GM21367 (cell line): ENCODE results near the gene WDR53.
"Not testable (repeated sequence)": the region's sequence is repeated elsewhere in the genome, so short reads cannot be mapped to it uniquely, and the experiment has no call there.

Experiments used
- ATAC-seq: cut with Tn5 transposase; IDR thresholded peaks from one replicate; pipeline ENCODE4 v1.9.1; 2021; ENCODE audit not compliant: unreplicated experiment

Gene WDR53

DNA sequence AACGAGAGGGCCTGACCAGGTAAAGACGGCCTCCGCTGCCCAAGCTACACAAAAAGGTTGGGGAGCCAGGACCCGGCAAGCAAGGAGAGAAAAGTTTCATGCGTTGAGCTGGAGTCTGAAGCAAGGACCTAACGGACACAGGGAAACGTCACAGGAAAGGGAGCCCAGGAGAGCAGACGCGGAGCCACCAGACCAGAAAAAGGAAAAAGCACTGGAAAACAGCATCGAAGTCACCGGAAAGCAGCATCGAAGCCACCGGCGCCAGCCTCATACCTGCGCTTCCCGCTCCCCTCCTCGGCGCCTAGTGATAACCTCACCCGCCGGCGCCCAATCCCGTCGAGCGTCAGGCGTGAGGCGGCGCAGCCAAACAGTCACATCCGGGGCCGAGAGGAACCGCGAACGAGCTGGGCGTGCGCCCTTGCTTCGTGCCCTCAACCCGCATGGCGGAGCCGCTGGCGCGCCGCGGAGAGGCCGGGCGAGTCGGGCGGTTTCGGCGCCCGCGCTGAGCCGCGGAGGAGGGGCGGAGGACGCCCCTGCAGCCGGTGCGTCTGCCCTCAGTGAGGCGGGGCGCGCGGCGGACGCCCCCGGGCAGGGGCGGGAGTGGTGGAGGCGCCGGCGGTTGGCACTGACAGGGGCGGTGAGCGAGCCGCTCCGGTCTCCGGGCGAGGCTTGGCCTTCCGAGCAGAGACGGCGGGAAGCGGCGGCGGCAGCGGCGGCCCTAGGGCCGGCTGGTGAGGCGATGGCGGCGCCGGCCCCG is at the start of gene WDR53, which contains the start of gene FBXO45:
Gene WDR53, minus strand, starts transcription at position 309 of the 757 bp plus-strand sequence. CDS start 7,079 bp downstream, outside the sequence.
Gene FBXO45, plus strand, starts transcription at position 415 of the 757 bp plus-strand sequence. Its CDS starts 325 bp downstream, at position 740.
- peak; percentile 88 for ATAC-seq

DNA sequence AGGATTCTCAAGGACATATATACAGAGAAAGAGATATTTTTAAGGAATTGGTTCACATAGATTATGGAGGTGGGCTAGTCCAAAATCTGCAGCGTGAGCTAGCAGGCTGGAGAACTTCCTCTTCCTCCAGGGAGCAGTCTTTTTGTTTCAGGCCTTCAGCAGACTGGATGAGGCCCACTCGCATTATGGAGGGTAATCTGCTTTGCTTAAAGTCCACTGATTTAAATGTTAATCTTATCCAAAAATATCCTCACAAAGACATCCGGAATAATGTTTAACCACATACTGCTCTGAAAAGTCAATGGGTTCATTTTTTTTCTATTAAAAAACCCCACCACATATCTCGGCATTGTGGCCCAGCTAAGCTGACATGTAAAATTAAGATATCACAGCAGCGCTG is 48.9 kb upstream of the WDR53 start:
- ATAC-seq: no peak

DNA sequence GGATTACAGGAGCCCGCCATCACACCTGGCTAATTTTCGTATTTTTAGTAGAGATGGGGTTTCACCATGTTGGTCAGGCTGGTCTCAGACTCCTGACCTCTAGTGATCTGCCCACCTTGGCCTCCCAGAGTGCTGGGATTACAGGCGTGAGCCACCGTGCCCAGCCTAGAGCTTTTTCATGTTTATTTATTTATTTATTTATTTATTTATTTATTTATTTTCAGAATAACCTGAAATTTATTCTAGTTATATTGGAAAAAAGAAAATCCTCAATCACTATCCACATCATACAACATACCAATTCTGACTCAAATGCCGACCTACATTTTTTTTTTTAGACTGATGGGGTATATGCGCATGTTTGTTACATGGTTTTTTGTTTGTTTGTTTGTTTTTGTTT is 46.9 kb upstream of the WDR53 start:
- ATAC-seq: not testable (repeated sequence)

DNA sequence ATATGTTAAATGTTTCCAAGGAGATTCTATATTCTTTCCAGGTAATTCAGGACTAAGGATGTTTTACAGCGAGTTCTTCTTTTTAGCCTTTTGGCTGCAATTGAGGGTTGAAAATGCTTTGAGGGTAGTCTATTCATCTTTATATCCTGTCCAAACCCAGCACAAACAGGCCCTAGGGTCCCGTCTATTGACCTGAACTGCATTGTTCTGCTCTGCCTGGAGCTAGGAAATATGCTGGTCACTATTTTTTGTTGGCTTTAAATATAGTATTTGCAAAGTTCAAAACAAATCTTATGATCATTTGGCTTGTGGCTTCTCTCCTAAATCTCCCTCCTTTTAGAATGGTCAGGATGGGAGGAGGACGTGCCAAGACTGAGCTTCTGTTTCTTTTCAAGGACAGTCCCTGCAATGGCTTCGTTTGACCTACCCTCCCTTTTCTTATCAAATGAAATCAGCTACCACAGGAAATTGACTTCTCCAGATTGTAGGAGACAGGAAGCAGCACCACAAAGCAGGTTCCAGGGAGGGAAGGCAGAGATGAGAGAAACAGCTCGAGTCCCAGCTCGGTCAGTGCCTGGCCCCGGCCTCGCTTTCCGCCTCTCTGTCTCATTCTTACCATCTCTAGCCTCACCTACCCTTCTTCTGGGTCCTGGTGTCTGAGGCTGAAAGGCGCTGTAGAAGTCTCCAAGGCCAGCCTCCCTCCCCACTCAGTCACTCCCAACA is 43.6 kb upstream of the WDR53 start:
- no peak for ATAC-seq

DNA sequence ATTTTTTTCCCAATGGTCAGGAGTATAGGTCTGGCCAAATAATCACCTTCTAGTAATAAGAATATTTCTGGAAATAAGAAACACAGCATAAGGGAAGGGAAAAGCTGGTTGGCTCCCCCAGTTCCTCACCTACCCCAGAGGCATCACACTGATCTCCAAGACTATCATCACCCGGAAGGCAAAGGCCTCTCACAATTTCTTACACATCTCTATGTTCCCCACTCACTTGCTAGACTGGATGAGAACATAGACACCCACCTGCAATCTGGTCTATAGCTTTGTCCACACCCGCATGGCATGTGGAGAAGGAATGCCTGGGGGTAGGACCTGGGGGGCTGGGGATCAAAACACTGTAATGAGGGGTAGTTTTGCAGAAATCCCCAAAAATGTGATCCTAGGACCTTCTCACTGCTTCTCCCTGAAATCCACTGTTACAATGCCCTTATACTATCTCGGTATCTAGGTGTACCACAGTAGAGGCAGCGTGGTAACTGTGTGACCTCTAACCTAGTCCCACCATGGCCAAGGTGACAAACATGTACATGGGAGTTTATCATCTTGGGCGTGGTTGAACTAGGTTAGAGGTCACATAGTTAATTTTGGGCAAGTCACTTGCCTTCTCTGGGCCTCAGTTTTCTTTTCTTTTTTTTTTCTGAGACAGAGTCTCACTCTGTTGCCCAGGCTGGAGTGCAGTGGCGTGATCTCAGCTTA is 41.6 kb upstream of the WDR53 start:
- ATAC-seq: no peak

DNA sequence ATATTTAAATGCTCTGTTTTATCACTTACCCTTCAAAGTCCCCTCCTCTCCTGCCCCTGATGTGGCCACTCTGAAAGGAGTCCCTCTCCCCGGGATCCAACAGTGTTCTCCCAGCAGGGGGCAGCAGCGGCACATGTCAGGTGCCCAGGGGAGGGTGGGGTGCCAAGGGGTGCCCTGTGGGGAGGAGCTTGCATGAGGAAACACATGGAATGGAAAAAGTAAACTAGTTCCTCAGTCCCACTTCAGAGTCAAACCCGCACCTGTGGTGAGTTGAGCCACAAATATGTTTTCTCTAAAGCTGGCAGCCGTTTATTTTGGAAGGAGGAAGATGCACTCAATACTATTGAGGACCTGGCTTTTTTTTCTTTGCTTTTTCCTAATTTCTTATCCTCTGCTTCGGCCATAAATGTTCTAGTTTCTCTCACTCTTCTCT is 41.0 kb upstream of the WDR53 start:
- peak; percentile 74 for ATAC-seq

DNA sequence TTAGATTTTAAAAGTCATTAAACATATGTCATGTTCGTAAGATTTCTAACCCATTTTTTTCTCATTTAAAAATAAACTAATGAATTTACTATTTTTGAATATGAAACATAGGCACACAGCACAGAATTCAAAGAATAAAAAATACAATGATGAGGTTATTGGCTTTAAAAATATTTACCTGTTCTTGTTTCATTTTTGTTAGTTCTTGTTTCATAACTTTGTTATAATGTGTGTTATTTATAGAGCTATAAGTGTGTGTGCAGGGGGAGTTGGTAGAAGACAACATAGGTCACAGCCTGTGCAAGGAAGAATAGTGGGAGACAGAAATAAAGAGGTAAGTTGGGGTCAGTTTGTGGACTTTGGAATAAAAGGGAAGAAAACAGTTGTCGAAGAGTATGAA is 40.3 kb upstream of the WDR53 start:
- no peak for ATAC-seq

DNA sequence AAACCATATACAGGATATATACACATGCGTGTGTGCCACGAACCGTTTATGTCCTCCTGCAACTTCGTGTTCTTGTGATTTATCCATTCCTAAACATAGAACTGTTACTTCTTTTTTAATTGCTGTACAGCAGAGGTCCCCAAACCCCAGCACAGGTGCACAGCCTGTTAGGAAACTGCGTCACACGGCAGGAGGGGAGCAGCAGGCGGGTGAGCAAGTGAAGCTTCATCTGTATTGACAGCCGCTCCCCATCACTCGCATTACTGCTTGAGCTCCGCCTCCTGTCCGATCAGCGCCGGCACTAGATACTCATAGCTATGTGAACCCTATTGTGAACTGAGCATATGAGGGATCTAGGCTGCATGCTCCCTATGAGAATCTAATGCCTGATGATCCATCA is 36.2 kb upstream of the WDR53 start:
- ATAC-seq: no peak

DNA sequence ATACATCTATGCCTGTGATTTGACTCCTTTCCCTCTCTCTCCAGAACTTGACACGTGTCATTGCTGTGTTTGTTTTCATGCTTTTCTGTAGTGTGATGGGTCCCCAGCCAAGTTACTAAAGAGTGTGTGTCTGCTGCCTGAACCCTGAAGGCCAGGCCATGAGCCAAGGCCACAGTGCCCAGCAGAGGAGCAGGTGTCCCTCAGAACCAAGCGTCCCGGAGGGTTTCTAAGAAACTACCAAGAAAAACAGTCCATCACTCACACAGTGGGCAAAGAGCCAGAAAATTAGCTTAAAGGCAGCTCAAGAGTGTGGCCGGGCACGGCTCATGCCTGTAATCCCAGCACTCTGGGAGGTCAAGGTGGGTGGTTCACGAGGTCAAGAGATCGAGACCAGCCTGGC is 35.3 kb upstream of the WDR53 start:
- ATAC-seq: no peak

DNA sequence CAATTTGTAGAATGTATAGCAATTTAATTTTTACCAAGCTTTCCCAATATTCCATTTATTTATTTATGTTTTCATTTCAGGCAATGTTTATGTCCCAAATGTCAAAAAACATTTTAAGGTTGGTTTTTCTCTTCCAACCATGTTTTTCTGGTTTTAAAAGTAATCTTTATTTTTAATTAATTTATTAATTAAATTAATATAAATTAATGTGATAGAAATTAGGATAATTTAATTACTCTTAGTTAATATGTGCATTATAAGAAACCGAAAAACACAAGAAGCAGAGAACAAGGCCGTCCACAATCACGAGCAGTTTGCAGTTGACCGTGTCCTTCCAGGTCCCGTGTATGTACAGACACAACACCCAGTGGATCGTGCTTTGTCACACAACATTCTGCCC is 34.3 kb upstream of the WDR53 start:
- no peak for ATAC-seq

DNA sequence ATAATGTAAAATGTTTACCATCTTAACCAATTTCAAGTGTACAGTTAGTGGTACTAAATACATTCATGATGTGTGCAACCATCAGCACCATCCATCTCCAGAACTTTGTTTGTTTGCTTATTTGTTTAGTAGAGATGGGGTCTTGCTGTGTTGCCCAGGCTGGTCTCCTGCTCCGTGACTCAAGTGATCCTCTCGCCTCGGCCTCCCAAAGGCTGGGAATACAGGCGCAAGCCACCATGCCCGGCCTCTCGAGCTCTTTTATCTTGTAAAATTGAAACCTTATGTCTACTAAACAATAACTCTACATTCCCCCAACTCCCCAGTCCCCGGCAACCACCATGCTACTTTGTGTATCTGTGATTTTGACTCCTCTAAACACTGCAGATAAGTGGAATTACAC is 32.0 kb upstream of the WDR53 start:
- no peak for ATAC-seq

DNA sequence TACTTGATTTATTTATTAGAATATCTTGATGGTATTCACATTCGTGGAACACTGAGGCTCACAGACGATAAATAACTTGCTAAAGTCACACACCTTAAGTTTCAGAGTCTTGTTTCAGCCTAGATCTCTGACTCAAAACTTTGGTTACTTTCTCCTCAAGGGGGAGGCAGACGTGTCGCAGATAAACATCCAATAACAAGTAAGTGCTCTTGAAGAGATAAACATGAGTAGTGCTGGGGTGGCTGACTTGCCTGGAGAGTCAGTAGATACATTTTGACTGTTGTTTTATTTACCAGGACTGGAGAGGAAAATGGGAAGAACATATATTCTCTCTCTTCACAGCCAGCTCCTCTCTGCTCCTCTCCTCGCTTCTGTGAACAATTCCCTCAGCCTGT is 31.4 kb upstream of the WDR53 start:
- no peak for ATAC-seq

DNA sequence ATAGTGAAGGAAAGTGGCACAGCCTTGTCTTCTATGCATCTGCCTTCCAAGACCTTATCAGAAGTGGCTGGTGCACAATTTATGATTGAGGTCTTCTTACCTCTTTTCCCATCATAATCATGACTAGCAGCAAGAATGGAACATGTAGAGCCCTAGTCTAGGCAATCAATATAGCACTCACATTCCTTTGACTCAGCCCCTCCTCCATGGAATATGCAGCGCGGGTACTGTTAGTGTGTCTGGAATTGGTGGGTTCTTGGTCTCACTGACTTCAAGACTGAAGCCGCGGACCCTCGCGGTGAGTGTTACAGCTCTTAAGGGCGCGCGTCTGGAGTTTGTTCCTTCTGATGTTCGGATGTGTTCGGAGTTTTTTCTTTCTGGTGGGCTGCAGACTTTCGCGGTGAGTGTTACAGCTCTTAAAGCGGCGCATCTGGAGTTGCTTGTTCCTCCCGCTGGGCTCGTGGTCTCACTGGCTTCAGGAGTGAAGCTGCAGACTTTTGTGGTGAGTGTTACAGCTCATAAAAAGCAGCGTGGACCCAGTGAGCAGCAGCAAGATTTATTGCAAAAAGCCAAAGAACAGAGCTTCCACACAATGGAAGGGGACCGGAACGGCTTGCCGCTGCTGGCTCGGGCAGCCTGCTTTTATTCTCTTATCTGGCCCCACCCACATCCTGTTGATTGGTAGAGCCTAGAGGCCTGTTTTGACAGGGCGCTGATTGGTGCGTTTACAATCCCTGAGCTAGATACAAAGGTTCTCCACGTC is 29.8 kb upstream of the WDR53 start:
- not testable (repeated sequence) for ATAC-seq

DNA sequence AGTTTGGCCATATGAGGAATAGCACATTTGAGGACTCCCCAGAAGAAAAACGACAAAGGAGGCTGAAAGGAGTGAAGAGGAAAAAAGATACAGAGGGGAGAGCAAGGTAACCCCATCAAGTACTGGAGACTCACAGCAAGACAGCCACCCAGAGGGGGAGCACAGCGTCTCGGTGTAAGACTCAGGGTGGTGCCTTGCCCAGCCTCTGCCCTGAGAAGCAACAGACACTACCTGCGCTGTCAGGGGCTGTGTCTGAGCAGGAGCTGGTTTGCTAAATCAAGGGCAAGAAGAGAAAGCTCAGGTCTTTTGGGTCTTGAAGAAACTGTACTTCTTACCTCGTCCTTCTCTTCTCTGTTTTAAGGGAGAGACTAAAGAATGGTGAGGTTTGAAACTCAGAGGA is 28.0 kb upstream of the WDR53 start:
- ATAC-seq: no peak

DNA sequence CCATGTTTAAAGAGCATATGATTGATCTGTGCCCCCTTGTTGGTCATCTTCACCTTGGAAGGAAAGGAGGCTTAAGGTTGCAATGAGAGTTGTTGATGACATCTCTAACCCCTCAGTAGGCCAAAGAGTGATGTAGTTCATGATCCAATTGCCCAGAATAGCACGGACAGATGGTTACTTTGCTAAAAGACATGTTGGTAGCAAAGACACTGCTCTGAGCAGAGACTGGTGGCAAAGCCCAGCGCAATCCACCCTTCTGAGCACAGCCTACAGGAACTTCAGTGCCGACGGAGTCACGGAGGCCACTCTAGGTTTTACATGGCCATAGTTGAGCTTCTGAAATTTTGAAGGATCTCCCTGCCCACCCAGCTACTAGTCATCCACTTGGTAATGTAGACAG is 21.9 kb upstream of the WDR53 start:
- no peak for ATAC-seq

DNA sequence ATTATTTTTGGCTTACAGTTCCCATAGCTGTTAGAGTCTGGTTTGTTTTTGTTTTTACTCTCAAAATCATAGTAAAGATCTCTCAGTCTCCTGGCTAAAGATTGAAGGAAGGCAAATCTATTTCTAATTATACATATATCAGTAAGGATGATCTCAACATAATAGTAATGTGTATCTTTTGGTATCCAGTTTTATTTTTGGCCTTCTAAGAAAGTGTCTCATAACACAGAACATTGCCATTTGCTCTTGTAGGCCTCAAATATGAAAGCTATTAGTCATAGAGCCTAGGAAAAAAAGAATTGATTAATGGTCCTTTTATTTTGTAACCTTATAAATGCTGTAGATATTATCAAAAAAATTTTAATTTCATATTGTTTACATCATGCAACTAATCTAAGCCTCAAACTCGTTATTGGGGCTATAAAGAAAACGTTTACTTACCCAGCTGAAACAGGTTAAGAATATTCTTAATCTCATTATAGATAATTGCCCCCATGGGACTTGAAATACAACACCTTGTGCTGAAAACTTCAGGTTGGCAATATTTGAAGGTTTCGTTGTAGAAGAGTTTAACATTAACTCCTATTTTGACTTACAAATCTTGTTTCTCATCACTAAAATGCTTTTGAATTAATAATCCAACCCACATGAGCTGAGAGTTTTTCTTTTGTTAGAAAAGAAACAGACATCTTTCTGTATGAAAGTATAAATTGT is 16.8 kb upstream of the WDR53 start:
- ATAC-seq: no peak

DNA sequence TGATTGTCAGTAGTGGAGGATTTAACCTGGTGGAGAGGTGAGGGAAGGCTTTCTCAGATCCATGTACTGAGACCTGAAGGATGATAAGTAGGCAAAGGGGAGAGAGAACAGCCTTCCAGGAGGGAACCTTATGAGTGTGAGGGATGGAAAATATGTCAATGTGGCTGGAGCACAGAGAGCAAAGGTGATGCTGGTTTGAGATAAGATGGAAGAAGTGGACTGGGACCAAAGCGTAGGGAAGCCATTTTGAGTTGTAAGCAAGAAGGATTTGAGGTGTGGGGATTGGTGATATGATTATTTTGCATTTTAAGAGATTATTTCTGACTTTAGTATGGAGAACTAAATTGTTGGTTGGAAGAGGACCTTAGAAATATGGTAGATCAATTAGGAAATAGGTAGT is 4.0 kb upstream of the WDR53 start:
- ATAC-seq: no peak

DNA sequence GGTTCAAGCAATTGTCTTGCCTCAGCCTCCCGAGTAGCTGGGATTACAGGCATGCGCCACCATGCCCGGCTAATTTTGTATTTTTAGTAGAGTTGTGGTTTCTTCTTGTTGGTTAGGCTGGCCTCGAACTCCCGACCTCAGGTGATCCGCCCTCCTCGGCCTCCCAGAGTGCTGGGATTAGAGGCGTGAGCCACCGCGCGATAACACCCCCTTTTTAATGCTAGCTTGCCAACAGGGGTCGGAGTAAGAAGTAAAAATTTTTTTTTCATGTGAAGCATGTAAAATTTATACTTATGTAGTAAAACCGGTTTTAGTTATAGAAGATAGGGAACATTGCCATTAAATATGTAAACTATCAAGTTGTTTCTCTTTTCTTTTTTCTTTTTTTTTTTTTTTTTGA is 2.0 kb upstream of the WDR53 start:
- ATAC-seq: not testable (repeated sequence)

DNA sequence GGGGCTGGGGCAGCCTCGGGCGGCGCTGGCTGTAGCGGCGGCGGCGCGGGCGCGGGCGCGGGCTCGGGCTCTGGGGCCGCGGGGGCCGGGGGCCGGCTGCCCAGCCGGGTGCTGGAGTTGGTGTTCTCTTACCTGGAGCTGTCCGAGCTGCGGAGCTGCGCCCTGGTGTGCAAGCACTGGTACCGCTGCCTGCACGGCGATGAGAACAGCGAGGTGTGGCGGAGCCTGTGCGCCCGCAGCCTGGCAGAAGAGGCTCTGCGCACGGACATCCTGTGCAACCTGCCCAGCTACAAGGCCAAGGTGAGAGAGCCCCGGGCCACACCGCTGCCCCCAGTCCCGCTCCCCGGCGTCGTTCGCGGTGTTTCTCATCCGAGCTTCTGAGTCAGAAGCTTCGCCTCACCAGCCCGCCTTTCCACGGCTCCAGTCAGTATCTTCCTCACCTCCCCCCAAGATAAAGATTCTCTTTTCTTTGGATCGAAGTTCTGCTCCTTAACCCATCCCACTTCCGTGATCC is 706 bp upstream of the WDR53 start:
- peak; percentile 29 for ATAC-seq

DNA sequence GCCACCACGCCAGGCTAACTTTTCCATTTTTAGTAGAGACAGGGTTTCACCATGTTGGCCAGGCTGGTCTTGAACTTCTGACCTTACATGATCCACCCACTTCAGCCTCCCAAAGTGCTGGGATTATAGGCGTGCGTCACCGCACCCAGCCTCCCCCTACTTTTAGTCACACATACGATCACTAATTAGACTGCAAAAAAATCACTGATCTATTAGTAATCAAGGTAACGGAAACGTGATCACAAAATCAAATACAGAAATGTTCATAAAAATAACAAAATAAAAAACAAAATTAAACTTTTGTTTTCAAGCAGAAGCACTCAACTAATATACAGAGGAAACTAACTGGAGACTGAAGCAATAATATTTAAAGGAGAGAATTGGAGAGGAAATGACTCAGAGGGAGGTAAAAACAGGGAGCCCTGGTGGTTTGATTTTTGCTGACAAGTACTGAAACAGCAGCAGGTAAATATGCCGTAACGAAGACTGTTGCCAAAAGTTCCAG is 4.6 kb downstream of the WDR53 start:
- no peak for ATAC-seq
